WTC11 (cell line): ENCODE measurements around the gene CX3CR1. TPM values are rescaled to one million over a fixed set of nuclear protein-coding genes. Genes with fewer than 3 reads are reported as not detected.

Experiments
- ATAC-seq: fragments of 200-7000 bp; cut with Tn5 transposase; 2 replicates; pipeline ENCODE4 v1.10.0; 2021; ENCODE audit warnings: mild to moderate bottlenecking, moderate library complexity
- CTCF ChIA-PET: fragments of 300-600 bp; sonication (Branson Sonifier 250); formaldehyde crosslinking; loops from one replicate; lab custom pipeline; 2021; ENCODE audit warnings: antibody characterized with exemption; lab: Charles Lee
- POLR2A ChIA-PET: fragments of 350-600 bp; sonication (Branson Sonifier 250); formaldehyde crosslinking; loops from one replicate; lab custom pipeline; 2021; ENCODE audit warnings: antibody characterized with exemption; lab: Charles Lee
- DNase-seq: peaks from one replicate; pipeline ENCODE4 v3.0.0; 2021; ENCODE audit warnings: low spot score
- H3K27ac Mint-ChIP-seq: 2 replicates; pipeline ENCODE4 v1.8.0; 2021; ENCODE audit warnings: mixed read lengths
- H3K27me3 Mint-ChIP-seq: 2 replicates; pipeline ENCODE4 v1.8.0; 2021; ENCODE audit warnings: low read depth, mild to moderate bottlenecking, moderate library complexity, mixed read lengths
- H3K36me3 Mint-ChIP-seq: 2 replicates; pipeline ENCODE4 v1.8.0; 2021; ENCODE audit warnings: mixed read lengths
- H3K4me1 Mint-ChIP-seq: 2 replicates; pipeline ENCODE4 v1.8.0; 2022; ENCODE audit warnings: mixed read lengths
- H3K4me3 Mint-ChIP-seq: 2 replicates; pipeline ENCODE4 v1.8.0; 2021; ENCODE audit warnings: mild to moderate bottlenecking, moderate library complexity, mixed read lengths
- H3K9me3 Mint-ChIP-seq: 2 replicates; pipeline ENCODE4 v1.8.0; 2021; ENCODE audit warnings: mixed read lengths
- CREB1 ChIP-seq: sonication (generic); formaldehyde crosslinking; IDR thresholded peaks from 2 replicates; pipeline ENCODE4 v1.8.0; 2023; ENCODE audit warnings: mild to moderate bottlenecking, missing genetic modification reagents
- CREM ChIP-seq: sonication (generic); formaldehyde crosslinking; IDR thresholded peaks from 2 replicates; pipeline ENCODE4 v1.8.1; 2022; ENCODE audit warnings: mild to moderate bottlenecking, missing genetic modification reagents, moderate library complexity
- ELF4 ChIP-seq: sonication (generic); formaldehyde crosslinking; IDR thresholded peaks from 2 replicates; pipeline ENCODE4 v1.8.1; 2022; ENCODE audit warnings: low read depth, mild to moderate bottlenecking, moderate library complexity, missing genetic modification reagents
- GTF2I ChIP-seq: fragments of 250-450 bp; sonication (Bioruptor Pico); conservative IDR thresholded peaks from 2 replicates; pipeline ENCODE4 v1.4.0; 2021; ENCODE audit warnings: mild to moderate bottlenecking
- HMGA2 ChIP-seq: fragments of 250-450 bp; sonication (Bioruptor Pico); IDR thresholded peaks from 2 replicates; pipeline ENCODE4 v1.4.0; 2021; ENCODE audit warnings: mild to moderate bottlenecking, moderate library complexity
- NFE2L1 ChIP-seq: sonication (generic); formaldehyde crosslinking; IDR thresholded peaks from 2 replicates; pipeline ENCODE4 v1.8.1; 2023; ENCODE audit warnings: missing genetic modification reagents
- NR1H2 ChIP-seq: sonication (generic); formaldehyde crosslinking; IDR thresholded peaks from 2 replicates; pipeline ENCODE4 v1.9.0; 2021; ENCODE audit warnings: mild to moderate bottlenecking, moderate library complexity, missing genetic modification reagents
- TEAD1 ChIP-seq: sonication (generic); formaldehyde crosslinking; IDR thresholded peaks from 2 replicates; pipeline ENCODE4 v1.8.0; 2022; ENCODE audit warnings: mild to moderate bottlenecking, missing genetic modification reagents
- ZNF121 ChIP-seq: sonication (generic); formaldehyde crosslinking; IDR thresholded peaks from 2 replicates; pipeline ENCODE4 v1.8.0; 2023; ENCODE audit warnings: missing genetic modification reagents
- ZNF317 ChIP-seq: sonication (generic); formaldehyde crosslinking; IDR thresholded peaks from 2 replicates; pipeline ENCODE4 v1.8.1; 2023; ENCODE audit warnings: low read depth, mild to moderate bottlenecking, moderate library complexity, missing genetic modification reagents, borderline replicate concordance
- ZNF671 ChIP-seq: fragments of 250-450 bp; sonication (Bioruptor Pico); IDR thresholded peaks from 2 replicates; pipeline ENCODE4 v1.8.0; 2021; ENCODE audit warnings: mild to moderate bottlenecking
- total RNA-seq: library from RNA; stranded (reverse); gene quantifications from 3 replicates; pipeline ENCODE4 v1.2.3, GENCODE V29; 2021
- TF ChIP-seq, protein P1 (sequence below): sonication (generic); formaldehyde crosslinking; IDR thresholded peaks from 2 replicates; pipeline ENCODE4 v1.8.1; 2022; ENCODE audit warnings: low read depth, missing genetic modification reagents, borderline replicate concordance
- TF ChIP-seq, protein P2 (sequence below): fragments of 250-450 bp; sonication (Bioruptor Pico); conservative IDR thresholded peaks from 2 replicates; pipeline ENCODE4 v1.9.0; 2021; ENCODE audit warnings: mild to moderate bottlenecking
- TF ChIP-seq, protein P3 (sequence below): fragments of 250-450 bp; sonication (Bioruptor Pico); IDR thresholded peaks from 2 replicates; pipeline ENCODE4 v1.9.0; 2021; ENCODE audit warnings: mild to moderate bottlenecking
- TF ChIP-seq, protein P4 (sequence below): sonication (generic); formaldehyde crosslinking; IDR thresholded peaks from 2 replicates; pipeline ENCODE4 v1.8.0; 2023; ENCODE audit warnings: missing genetic modification reagents
- TF ChIP-seq, protein P5 (sequence below): sonication (generic); formaldehyde crosslinking; IDR thresholded peaks from 2 replicates; pipeline ENCODE4 v1.8.1; 2023; ENCODE audit warnings: mild to moderate bottlenecking, missing genetic modification reagents
- TF ChIP-seq, protein P6 (sequence below): sonication (generic); formaldehyde crosslinking; IDR thresholded peaks from 2 replicates; pipeline ENCODE4 v1.8.0; 2022; ENCODE audit warnings: mild to moderate bottlenecking, missing genetic modification reagents
- TF ChIP-seq, protein P7 (sequence below): sonication (generic); formaldehyde crosslinking; IDR thresholded peaks from 2 replicates; pipeline ENCODE4 v1.8.1; 2022; ENCODE audit warnings: missing genetic modification reagents, borderline replicate concordance

CX3CR1 gene
- total RNA-seq, 1 experiment from 2014 or later, result 0.11 TPM

DNA sequence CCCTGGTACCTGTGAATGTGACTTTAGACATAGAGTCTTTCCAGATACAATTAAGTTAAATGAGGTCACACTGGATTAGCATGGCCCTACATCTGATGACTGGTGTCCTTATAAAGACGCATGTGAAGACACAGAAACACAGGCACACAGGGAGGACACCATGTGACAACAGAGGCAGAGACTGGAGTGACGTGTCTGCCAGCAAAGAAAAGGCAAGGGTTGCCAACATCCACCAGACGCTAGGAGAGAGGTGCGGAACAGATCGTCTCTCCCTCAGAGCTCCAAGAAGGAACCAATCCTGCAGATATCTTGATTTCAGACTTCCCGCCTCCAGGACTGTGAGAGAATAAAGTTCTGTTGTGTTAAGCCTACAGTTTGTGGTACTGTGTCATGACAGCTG lies 42.8 kb downstream of the CX3CR1 start:
- Mint-ChIP-seq H3K4me1 (peaks cover 4% of the 10 kb centered on the region), H3K4me3 (no peak overlapping the region), H3K27ac (no peak overlapping the region), H3K36me3 (no peaks in the 10 kb centered on the region), H3K9me3 (no peaks in the 10 kb centered on the region), H3K27me3 (peaks cover 2% of the 10 kb centered on the region; the same call in 1 of the 2 replicates)
- TF ChIP-seq NR1H2 (no peak), HMGA2 (CRISPR knock-in tag) (no peak), CREM (CRISPR knock-in tag) (no peak), ZNF671 (CRISPR knock-in tag) (no peak), GTF2I (no peak), CREB1 (no peak), ZNF317 (no peak), TEAD1 (CRISPR knock-in tag) (no peak), ZNF121 (CRISPR knock-in tag) (no peak), NFE2L1 (no peak)
- TF ChIP-seq, protein P1, sequence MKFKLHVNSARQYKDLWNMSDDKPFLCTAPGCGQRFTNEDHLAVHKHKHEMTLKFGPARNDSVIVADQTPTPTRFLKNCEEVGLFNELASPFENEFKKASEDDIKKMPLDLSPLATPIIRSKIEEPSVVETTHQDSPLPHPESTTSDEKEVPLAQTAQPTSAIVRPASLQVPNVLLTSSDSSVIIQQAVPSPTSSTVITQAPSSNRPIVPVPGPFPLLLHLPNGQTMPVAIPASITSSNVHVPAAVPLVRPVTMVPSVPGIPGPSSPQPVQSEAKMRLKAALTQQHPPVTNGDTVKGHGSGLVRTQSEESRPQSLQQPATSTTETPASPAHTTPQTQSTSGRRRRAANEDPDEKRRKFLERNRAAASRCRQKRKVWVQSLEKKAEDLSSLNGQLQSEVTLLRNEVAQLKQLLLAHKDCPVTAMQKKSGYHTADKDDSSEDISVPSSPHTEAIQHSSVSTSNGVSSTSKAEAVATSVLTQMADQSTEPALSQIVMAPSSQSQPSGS (CRISPR knock-in tag), result no peak
- TF ChIP-seq, protein P2, sequence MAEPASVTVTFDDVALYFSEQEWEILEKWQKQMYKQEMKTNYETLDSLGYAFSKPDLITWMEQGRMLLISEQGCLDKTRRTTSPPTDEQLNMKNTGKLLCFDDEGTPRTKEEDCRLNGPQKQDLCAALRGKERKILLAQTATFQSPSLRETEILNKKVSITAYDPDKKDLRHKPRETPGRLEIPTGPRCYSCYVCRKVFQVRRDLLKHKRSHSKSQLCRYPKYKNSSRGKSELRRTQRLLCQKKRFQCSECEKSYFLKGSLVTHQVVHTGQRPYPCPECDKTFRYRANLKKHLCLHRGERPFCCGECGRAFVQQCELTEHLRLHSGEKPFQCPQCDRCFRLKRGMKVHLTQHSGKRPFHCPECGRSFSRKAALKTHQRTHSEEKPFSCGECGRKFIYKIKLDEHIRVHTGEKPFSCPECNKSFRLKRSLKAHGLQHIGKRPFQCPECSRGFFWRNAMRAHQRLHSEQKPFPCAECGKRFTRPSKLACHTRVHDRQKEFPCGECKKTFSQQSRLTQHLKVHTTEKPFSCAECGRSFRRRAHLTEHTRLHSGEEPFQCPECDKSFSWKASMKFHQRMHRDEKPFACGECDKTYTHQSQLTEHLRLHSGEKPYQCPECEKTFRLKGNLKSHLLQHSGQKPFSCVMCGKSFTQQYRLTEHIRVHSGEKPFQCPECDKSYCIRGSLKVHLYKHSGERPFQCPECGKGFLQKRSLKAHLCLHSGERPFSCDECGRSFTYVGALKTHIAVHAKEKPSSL, result no peak
- TF ChIP-seq, protein P3, sequence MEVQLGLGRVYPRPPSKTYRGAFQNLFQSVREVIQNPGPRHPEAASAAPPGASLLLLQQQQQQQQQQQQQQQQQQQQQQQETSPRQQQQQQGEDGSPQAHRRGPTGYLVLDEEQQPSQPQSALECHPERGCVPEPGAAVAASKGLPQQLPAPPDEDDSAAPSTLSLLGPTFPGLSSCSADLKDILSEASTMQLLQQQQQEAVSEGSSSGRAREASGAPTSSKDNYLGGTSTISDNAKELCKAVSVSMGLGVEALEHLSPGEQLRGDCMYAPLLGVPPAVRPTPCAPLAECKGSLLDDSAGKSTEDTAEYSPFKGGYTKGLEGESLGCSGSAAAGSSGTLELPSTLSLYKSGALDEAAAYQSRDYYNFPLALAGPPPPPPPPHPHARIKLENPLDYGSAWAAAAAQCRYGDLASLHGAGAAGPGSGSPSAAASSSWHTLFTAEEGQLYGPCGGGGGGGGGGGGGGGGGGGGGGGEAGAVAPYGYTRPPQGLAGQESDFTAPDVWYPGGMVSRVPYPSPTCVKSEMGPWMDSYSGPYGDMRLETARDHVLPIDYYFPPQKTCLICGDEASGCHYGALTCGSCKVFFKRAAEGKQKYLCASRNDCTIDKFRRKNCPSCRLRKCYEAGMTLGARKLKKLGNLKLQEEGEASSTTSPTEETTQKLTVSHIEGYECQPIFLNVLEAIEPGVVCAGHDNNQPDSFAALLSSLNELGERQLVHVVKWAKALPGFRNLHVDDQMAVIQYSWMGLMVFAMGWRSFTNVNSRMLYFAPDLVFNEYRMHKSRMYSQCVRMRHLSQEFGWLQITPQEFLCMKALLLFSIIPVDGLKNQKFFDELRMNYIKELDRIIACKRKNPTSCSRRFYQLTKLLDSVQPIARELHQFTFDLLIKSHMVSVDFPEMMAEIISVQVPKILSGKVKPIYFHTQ, result no peak
- TF ChIP-seq, protein P4, sequence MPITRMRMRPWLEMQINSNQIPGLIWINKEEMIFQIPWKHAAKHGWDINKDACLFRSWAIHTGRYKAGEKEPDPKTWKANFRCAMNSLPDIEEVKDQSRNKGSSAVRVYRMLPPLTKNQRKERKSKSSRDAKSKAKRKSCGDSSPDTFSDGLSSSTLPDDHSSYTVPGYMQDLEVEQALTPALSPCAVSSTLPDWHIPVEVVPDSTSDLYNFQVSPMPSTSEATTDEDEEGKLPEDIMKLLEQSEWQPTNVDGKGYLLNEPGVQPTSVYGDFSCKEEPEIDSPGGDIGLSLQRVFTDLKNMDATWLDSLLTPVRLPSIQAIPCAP (CRISPR knock-in tag), result no peak
- ATAC-seq (no peak), DNase-seq (no peak)
- ChIA-PET CTCF (interaction anchor here (1.2 kb wide), 1 partner anchor 51 kb away, joined by 3 read pairs; no protein-coding TSS in a partner anchor), POLR2A (no interaction called here)

DNA sequence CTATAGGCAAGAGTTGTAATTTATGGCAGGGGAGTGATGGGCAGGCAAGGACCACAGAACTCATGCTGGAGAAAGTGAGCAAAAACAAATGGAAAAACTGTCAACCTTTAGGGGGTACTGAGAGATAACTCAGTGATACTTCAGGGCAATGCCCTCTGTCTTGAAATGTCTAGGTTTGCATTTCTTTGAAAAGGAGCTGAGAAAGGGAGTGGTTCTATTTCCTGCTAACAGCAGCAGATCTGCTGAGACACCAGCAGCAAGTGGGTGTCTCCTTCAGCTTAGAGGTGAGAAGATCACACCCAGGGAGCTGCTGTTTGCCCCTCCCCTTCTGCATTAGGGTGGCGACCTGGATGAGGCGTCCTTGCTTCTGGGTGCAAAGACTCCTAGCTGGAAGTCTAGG lies 45.2 kb downstream of the CX3CR1 start:
- CTCF ChIA-PET, result interaction anchor here (2.0 to 2.9 kb wide), 2 partner anchors 23 to 54 kb away, joined by 4 to 22 read pairs; no protein-coding TSS in a partner anchor
- POLR2A ChIA-PET, result no interaction called here
- ATAC-seq, result peak; percentile 20; the same call in 1 of the 2 replicates
- no peak for TF ChIP-seq CREB1
- TF ChIP-seq, protein P5, sequence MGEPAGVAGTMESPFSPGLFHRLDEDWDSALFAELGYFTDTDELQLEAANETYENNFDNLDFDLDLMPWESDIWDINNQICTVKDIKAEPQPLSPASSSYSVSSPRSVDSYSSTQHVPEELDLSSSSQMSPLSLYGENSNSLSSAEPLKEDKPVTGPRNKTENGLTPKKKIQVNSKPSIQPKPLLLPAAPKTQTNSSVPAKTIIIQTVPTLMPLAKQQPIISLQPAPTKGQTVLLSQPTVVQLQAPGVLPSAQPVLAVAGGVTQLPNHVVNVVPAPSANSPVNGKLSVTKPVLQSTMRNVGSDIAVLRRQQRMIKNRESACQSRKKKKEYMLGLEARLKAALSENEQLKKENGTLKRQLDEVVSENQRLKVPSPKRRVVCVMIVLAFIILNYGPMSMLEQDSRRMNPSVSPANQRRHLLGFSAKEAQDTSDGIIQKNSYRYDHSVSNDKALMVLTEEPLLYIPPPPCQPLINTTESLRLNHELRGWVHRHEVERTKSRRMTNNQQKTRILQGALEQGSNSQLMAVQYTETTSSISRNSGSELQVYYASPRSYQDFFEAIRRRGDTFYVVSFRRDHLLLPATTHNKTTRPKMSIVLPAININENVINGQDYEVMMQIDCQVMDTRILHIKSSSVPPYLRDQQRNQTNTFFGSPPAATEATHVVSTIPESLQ (CRISPR knock-in tag), result no peak
- TF ChIP-seq, protein P4 (CRISPR knock-in tag), result no peak
- TF ChIP-seq, protein P6, sequence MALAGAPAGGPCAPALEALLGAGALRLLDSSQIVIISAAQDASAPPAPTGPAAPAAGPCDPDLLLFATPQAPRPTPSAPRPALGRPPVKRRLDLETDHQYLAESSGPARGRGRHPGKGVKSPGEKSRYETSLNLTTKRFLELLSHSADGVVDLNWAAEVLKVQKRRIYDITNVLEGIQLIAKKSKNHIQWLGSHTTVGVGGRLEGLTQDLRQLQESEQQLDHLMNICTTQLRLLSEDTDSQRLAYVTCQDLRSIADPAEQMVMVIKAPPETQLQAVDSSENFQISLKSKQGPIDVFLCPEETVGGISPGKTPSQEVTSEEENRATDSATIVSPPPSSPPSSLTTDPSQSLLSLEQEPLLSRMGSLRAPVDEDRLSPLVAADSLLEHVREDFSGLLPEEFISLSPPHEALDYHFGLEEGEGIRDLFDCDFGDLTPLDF (CRISPR knock-in tag), result no peak
- TF ChIP-seq ELF4 (CRISPR knock-in tag), result no peak
- TF ChIP-seq, protein P7, sequence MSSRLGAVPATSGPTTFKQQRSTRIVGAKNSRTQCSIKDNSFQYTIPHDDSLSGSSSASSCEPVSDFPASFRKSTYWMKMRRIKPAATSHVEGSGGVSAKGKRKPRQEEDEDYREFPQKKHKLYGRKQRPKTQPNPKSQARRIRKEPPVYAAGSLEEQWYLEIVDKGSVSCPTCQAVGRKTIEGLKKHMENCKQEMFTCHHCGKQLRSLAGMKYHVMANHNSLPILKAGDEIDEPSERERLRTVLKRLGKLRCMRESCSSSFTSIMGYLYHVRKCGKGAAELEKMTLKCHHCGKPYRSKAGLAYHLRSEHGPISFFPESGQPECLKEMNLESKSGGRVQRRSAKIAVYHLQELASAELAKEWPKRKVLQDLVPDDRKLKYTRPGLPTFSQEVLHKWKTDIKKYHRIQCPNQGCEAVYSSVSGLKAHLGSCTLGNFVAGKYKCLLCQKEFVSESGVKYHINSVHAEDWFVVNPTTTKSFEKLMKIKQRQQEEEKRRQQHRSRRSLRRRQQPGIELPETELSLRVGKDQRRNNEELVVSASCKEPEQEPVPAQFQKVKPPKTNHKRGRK (CRISPR knock-in tag), result no peak

More for the DNA sequence above, 45.2 kb downstream of the CX3CR1 start:
- Mint-ChIP-seq H3K36me3 (no peaks in the 10 kb centered on the region), H3K9me3 (peaks cover 3% of the 10 kb centered on the region; the same call in 1 of the 2 replicates), H3K4me1 (peaks cover 4% of the 10 kb centered on the region), H3K4me3 (no peak overlapping the region), H3K27me3 (peaks cover 2% of the 10 kb centered on the region; the same call in 1 of the 2 replicates), H3K27ac (no peak overlapping the region)
- no peak for DNase-seq
